Muscle of arm (tissue), 12 donors: ENCODE data around the gene SH3BP4. TPM values are rescaled to one million over a fixed set of nuclear protein-coding genes. Genes with fewer than 3 reads are reported as not detected.

Source experiments
- DNase-seq: peaks from one replicate; pipeline ENCODE4 v3.0.0-alpha.2; 2013
- polyA plus RNA-seq, 12 donors: library from polyadenylated mRNA; unstranded; fragments of 120-200 nt; gene quantifications; one replicate each; pipeline ENCODE4 v1.2.1, GENCODE V29; 2013; ENCODE audit not compliant: insufficient read length in 12 of 12

The SH3BP4 gene
- polyA plus RNA-seq, 12 donors: 14.7 to 34.0 (median 17.1) TPM; not detected in 1

DNA sequence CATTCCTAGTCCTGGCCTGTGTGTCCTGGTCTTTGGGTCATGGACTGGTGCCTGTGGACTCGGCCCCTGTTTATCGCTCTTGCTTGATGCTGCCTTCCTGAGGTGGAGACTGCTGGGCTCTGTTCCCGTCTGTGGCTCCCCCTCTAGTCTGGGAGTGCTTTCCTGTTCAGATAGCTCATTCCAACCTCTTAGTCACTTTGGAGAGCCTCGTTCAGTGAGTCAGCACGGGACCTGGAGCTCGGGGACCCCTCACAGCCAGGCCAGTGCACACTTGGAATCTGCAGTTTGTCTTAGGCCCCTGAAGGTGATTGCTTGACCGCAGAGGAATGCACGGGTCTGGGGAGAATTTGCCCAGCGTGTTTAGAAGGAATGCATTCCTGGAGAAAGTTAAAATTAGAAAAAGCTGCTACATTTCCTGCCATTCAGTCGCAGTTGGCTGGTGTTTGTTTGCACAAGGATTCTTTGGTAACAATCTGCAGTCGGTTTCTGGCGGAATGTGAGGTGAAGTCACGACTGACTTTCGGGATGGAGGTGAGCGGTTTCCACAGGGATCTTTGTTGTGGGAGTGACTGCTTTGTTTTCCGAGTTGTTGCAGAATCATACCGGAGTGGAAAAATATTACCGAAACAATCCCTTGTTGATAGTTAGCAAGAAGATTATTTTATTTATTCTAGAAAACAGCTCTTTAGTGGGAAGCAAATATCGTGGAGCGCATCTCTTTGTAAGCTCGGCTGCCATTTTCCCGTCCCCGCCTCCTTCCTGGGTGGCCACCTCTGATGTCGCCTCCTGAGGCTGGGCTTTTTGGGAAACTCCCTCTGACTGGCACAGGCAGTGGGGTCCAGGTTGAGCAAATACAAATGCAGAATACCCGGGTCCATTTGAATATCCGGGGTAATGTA, 29.6 kb downstream of the SH3BP4 start:
- DNase-seq: peak; percentile 81

DNA sequence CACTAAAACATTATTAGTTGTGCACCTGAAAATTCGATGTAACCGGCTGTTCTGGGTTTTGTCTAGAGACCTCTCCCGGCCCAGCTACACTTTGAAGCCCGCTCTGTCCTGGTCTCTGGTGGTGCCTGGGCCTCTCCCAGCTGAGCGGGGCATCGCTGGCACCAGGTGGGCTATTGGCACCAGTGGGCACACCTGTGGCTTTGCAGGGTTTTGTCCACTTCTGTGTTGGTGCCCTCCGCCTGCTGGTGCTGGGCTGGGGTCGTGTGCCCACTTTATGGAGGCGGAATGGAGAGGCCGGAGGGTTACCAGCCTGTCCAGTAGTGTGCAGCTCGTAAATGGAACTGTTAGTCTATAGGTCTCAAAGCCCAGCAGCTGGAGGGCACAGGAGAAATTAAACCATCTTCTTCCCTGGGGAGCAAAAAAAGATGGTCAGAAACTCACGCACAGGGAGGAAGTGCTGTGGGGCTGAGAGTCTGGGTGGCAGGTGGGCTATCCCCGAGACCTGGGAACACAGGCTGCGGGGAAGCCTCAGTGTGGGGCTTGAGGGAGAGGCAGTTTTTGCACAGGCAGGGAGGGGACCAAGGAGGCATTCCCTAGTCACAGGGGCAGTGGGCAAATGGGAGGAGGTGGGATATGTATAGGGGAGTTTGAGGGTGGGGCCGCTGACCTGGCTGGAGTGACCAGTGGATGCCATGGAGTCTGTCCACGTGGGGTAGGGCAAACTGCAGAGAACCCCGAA, 30.4 kb downstream of the SH3BP4 start:
- DNase-seq: no peak

DNA sequence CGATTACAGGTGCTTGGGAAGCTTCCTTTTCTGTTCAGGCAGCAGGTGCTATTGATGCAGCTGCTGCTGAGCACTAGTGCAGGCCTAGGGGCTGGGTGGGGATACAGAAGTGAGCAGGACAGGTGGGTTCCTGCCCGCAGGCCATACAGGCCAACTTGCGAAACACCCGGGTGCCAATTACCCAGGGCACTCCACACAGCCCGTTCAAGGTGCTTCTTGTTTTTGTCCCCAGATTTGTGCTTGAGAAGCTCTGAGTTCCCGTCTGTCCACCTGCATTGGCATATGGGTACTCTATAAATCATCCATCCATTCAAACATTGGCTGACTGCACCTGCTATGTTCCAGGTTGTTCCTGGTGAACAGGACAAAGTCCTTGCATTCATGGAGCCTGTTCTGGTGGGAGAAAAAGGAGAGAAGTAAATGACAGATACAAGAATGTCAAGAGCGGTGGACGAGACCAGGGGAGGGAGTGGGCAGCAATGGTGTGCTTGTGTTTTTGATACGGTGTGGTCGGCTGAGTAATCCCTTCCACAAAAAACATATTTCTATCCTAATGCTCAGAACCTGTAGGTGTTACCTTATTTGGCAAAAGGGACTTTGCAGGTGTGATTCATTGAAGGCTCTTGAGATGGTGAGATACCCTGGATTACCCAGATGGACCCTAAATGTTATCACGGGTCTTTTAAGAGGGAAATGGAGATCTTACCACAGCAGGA, 31.4 kb downstream of the SH3BP4 start:
- DNase-seq: no peak

DNA sequence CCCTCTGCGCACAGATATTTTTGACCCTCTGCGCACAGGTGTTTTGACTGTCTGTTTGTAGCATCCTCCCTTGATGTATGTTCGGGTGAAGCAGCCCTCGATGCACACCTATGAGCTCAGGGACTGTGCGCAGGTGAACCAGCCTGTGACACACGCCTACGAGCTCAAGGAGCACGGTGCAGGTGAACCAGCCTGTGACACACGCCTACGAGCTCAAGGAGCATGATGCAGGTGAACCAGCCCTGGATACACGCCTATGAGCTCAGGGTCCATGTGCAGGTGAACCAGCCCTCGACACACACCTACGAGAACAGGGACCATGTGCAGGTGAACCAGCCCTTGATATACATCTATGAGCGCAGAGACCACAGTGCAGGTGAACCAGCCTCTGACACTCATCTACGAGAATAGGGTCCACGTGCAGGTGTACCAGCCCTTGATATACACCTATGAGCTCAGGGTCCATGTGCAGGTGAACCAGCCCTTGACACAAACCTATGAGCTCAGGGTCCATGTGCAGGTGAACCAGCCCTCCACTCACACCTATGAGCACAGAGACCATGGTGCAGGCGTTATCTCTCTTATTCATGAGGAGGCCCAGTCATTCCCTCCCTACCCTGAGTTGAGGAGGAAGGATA, 33.9 kb downstream of the SH3BP4 start:
- no peak for DNase-seq

DNA sequence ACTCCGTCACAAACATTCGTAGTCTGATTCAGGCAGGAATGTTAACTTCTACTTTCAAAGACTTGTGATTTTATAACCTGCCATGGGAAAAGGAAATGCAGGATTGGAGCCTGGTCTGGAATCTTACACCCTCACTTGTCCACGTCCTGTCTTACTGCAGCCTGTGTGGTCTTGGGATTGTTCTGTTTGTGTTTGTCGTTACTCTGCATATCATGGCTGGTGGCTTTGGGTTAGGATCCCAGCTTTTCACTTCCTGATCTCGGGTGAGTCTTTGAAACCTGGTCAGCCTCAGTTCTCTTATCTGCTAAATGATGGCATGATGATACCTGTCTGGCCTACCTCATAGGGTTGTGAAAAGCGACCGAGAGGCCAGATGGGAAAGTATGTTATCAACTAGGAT, 34.6 kb downstream of the SH3BP4 start:
- no peak for DNase-seq

DNA sequence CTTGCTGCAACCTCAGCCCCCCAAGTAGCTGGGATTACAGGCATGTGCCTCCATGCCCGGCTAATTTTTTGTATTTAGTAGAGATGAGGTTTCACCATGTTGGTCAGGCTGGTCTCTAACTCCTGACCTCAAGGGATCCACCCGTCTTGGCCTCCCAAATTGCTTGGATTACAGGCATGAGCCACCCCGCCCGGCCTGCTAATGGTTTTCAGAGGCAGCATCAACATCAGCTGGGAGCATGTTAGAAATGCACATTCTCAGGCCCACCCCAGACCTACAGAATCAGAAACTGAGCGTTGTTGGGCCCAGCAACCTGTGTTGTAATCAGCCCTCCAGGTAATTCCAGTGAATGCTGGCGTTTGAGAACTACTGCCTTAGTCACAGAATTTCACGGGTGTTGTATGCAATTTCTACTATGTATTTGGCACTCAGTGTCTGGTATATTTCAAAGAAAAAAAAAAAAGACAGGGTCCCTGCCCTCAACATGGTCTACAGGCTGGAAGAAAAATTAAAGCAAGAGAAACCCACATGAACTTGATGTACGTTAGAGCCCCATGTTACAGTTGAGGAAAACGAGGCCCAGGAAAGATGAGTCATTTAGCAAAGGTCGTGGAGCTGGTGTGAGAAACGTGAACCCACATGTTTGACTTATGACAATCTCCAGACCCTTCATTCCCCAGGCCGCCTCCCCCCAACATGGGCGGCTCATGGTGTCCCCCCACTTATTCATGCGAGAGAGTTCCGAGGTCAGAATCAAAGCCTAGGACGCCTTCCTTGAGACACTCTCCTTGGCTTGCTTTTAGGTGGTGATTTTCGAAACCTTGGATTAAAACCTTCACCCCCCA, 35.3 kb downstream of the SH3BP4 start:
- no peak for DNase-seq

DNA sequence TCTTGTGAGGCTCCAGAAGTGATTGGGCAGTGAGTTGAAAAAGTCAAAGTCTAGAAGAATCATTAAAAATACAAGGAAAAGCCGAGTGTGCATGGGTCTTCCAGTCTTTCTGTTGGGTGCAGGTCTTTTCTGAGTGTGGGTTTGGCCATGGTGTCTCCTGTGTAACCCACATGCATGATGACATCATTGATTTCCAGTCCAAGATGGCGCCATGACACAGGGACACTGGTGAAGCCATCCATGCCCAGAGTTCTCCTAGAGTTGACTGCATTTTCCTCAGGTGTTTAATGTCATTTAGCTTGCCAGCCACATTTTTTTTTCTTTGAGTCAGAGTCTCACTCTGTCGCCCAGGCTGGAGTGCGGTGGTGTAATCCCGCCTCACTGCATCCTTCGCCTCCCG, 35.9 kb downstream of the SH3BP4 start:
- no peak for DNase-seq

DNA sequence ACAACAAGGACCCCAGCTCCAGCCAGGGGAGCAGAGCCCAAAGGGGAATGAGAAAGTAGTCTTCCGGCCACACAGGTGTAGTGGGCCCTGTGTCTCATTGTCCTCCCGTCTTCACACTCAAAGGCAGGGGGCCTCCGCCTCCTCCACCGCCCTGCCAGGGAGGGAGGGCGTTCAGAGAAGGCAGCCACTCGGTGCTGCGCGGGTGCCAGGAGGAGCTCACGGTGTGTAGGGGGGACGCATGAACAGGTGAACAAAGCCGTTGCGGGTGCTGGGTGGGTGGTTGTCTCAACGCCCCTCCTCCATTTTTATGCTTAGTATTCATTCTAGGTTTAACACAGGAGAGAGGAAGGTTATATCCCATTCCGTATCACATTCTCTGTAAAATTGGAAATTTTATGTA, 36.7 kb downstream of the SH3BP4 start:
- no peak for DNase-seq

DNA sequence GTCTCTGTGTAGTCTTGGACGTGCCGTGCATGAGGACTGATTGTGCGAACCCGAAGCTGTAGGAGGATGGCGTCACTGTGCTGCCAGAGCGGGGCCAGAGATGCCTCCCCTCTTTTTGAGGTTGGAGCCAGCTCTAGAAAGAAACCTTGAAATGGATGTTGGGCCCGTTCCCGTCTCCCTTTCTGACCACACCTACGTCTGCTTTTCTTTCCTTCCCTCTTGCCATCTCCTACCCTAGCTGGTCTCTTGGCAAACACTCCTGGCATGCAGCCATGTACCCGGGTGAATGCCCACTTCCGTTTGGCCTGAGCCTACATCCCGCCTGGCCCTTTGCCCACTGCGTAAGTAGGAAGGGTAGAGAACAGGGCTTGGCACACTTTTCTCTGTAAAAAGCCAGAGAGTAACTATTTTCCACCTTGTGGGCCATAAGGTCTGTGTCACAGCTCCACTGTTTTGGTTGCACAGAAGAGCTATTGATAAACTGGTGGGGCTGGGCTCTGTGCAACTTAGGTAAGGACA, 37.4 kb downstream of the SH3BP4 start:
- DNase-seq: no peak

DNA sequence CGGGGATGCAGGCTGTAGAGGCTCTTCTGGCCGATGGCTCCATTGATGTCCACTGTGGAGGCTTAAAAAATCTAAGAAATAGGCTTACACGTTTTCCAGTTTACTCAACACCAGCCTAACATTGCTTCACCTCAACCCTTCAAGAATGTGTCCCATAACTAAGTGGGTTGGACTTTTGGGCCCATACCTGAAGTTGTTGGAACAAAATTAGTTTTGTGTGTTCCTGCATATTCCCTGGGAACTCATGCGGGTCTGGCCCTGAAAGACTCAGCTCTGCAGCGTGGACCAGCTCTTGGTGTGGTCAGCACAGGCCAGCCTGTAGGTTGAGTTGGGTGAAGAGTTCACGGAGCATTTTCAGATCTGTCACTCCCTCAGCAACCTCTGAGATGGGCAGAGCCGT, 38.5 kb downstream of the SH3BP4 start:
- DNase-seq: no peak

DNA sequence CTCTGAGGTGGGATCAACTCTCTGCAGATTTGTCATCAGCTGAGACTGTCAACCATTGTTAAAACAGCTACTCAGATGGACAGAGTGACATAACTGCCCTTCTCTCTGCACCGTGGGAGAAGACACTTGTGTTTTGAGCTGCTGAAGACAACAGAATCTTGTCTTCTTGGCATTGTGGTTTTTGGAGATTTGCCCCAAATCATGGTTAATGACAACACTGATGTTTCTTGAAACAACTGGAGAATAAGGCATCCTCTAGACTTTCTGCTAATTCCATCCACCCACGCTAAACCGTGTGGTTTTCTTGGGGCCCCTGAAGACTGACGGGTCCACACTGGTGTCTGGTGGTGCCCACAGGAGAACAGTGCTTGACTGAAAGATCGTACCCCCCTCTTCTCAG, 39.5 kb downstream of the SH3BP4 start:
- DNase-seq: no peak

DNA sequence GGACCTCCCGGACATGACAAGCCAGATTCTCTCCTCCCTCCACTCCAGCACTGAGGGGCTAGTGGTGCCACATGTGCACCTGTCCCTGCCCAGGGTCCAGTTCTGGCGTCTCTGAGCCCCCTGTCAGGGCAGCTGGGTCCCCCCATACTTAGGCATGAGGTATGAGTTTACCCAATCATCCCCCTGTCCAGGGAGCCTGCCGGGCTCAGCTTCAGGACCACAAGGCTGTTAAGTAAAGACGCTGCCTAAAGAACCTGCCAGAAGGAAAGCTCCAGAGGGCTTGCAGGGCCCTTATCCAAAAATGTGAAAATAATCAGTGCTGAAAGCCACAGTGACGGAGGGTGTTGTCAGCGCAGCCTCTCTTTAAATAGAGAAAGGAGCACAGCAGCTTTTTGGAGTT, 40.0 kb downstream of the SH3BP4 start:
- DNase-seq: peak; percentile 81

DNA sequence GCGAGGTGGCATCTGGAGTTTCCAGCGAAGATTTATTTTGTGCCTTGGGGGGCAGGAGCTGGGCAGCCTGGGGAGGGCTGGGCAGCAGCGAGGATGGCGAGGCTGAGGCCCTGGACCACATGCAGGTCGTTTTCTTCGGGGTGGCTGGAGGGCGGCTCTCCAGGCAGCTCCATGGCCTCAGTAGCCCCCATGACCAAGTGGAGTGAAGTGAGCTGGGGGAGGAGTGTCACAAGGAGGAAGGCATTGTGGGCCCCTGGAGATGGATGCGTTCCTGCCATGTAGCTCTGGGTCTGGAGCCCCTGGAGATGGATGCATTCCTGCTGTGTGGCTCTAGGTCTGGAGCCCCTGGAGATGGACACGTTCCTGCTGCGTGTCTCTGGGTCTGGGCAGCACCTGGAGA, 40.4 kb downstream of the SH3BP4 start:
- no peak for DNase-seq

DNA sequence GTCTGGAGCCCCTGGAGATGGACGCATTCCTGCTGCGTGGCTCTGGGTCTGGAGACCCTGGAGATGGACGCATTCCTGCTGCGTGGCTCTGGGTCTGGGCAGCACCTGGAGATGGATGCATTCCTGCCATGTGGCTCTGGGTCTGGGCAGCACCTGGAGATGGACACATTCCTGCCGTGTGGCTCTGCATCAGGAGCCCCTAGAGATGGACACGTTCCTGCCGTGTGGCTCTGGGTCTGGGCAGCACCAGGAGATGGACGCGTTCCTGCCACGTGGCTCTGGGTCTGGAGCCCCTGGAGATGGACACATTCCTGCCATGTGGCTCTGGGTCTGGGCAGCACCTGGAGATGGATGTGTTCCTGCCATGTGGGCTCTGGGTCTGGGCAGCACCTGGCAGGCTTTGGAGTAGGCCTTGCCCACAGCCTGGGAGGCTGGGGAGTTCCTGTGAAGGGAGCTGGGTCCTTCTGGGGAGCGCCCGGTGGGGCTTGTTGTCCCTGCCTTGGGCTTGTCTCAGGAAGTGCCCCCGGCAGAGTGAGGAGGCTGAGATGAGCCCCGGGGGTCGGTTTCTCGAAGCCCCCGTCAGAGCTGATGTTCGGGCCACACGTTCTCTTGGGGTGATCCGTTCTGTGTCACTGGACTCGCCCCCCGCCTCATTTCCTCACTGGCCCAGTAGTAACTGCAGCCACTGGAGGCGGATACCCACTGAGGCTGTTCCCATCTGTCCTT, 41.0 kb downstream of the SH3BP4 start:
- no peak for DNase-seq

DNA sequence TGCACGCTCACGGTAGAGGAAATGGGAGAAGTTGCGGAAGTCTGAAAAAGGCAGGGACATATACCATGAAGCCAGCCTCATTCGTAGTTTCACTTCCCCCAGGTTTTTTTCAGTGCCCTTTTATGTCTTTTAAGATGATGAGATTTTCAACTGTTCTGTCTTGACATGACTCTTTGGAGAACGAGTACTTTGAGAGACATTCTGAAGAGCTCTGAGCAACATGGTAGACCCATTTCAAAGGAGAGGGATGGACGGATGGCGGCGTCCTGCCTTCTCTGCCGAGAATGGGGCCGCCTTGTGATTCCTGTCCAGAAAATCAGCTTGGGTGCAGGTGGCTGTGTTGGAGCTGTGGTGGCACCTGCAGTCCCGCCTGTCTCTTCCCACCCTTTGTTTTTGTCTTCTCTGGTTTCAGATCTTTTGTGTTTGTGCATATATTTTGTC, 41.7 kb downstream of the SH3BP4 start:
- DNase-seq: no peak

DNA sequence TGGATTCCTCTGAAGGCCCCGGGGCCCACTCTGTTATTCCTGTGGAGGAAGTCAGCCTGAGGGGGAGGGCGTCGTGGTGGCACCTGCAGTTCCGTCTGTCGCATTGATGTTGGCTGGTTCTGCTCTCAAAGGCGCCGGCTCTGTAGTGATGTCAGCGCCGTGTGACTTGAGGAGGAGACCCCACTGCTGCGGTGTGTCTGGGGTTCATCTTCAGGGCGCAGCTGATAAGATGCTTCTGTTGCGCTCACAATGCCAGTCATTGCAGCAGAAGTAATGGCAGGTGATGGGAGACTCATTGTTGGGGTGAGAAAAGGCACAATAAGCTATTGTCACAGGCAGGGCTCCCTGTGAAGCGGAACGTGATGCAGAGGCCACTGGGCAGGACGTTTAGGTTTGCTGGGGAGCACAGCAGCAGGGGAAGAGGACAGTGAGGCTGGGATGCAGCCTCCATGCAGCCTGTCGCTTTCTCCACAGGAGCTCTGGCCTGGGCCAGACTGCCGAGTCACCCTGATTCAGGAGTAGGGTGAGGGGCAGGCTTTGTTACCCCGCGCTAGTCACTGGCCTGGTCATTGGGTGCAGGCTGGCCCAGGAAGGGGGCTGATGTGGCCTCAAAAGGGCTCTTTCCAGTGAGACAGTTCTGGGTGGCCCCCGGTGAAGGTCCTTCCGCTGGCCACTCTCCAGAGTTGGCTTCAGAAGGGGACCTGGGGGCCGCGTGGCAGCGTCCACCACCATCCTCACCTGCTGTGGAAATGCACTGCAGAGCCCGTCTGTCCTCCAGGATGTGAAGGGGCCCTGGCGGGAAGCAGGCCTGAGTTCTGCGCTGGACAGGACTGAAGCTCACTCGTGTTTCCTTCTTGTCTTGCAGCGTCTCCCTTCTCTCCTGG, 42.9 kb downstream of the SH3BP4 start:
- no peak for DNase-seq

DNA sequence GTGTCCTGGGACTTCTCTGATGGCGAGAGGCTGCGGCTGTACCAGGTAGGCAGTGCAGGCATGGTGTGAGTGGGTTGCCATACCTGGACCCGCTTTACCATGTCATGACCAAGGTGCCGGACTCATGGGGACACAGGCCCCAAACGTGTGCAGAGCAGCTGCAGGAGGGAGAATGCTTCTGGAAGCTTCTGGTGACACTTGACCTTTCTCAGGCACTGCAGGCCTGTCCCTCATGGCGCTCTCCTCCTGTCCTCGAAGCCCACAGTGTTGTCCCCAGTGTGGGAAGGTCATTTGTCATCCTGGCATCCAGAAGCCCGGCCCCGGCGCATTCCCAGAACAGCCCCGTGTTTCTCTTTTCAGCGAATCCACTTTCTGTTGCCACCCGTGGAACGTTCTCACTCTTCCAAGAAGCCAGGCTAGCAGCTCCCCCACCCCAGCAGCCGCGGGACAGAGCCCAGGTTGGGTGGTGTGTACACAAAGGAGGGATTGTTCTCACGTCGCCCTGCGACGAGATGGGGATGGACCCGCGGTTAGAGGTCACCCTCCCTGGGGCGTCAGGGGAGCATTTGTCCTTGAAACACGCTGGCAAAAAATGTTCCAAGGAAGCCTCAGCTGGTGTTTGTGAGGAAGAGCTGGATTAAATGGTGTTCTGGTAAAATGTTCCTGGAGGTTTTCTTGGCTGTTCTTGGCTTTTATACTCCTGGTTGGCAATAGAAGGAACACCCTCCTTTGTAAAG, 43.7 kb downstream of the SH3BP4 start:
- DNase-seq: no peak
